Measurements from ENCODE around the gene COCH. TPM values are rescaled to one million over a fixed set of nuclear protein-coding genes. Genes with fewer than 3 reads are reported as not detected.
"Not testable (repeated sequence)": the region's sequence is repeated elsewhere in the genome, so short reads cannot be mapped to it uniquely, and the experiment has no call there.

COCH gene
- total RNA-seq, 1 experiment from 2014 or later = 28.2 TPM

GRCh38 chr14:30874999-30875787, 834 bp downstream of the COCH start:
- no peak for DNase-seq (ENCODE audit: extremely low read depth, low read depth)

- DNase-seq (ENCODE audit: extremely low read depth, low read depth) = no peak
These were observed 1.4 kb downstream of the COCH start for GRCh38 chr14:30875788-30876053.

- DNase-seq (ENCODE audit: extremely low read depth, low read depth) = no peak
These were observed 2.3 kb downstream of the COCH start for GRCh38 chr14:30876692-30877091.

DNA sequence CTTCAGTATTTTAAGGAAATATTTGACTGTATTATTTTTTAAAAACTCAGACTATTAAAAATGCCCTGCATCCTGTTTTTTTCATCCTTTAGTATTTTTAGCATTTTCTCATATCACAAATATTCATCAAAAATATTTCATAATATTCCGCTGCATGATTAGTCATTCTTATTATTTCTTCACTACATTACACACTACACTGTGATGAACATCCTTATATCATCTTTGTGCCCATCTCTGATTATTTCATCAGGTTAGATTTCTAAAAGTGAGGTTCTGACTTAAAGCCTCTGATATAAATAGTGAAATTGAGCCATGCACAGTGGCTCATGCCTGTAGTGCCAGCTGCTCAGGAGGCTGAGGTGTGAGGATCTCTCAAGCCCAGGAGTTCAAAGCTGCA, 8.1 kb downstream of the COCH start:
- no peak for DNase-seq (ENCODE audit: extremely low read depth, low read depth)

GRCh38 chr14:30883508-30884294, 9.3 kb downstream of the COCH start:
- DNase-seq (ENCODE audit: extremely low read depth, low read depth) = no peak

DNA sequence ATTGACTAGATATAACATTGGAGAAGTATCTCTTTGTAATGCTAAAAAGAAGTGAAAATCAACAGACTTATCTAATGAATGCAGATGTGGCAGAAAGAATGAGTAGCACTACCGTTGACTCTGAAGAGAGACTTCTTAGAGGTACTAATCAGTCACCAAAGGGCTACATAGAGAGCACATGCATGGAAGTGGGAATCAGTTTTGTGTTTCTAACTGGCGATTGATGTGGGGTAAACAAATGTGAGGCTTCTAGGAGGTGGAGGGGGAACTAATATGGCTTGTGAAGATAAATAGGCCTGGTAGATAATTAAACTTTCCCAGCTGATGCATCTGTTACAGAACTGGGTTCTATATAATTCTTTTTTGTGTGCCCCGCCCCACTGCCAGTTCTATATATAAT, 10.5 kb downstream of the COCH start:
- DNase-seq (ENCODE audit: extremely low read depth, low read depth) = no peak

DNA sequence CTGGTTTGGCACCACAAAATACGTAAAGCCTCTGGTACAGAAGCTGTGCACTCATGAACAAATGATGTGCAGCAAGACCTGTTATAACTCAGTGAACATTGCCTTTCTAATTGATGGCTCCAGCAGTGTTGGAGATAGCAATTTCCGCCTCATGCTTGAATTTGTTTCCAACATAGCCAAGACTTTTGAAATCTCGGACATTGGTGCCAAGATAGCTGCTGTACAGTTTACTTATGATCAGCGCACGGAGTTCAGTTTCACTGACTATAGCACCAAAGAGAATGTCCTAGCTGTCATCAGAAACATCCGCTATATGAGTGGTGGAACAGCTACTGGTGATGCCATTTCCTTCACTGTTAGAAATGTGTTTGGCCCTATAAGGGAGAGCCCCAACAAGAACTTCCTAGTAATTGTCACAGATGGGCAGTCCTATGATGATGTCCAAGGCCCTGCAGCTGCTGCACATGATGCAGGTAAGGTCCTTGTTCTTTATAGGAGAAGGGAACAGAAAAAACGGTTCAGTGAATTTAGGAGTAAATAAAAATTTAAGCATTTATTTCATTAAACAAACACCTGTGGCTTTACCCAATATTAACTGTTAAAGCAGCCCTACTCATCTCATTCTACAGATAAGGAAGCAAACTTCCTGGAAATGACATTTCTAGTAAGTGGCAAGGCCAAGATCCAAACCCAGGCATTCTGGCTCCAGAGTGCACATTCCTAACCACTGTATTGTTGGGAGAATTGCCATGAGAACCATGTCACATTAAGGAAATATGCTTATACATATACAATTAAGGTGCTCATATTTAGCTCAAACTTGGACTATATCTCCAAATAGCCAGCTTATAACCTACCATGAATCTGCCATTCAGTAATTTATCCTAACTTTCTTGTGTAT, 11.7 kb downstream of the COCH start:
- DNase-seq (ENCODE audit: extremely low read depth, low read depth) = no peak

DNA sequence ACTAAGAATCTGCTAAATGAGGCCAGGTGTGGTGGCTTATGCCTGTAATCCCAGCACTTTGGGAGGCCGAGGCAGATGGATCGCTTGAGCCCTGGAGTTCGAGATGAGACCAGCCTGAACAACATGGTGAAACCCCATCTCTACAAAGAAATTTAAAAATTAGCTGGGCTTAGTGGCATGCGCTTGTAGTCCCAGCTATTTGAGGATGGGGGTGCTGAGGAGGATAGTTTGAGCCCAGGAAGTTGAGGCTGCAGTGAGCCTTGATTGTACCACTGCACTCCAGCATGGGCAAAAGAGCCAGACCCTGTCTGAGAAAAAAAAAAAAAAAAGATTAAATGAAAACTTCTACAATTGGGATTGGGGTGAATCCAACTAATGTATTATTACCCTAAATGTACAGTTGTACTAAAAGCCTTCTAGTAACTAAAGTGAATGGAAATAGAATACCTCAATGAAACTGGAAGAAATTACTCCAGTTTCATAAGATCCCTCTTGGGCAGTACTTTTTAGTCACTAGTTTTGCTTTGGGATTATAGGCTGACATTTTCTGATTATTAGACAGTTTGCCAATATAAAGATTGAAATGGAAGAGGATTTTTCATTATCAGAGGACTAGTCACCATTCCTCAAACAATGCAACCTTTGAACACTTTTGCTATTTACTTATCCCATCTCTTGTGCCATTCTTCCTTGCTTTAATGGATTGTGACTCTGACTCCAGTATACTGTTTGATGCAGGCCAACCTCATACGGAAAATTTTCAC, 14.3 kb downstream of the COCH start:
- no peak for DNase-seq (ENCODE audit: extremely low read depth, low read depth)

DNA sequence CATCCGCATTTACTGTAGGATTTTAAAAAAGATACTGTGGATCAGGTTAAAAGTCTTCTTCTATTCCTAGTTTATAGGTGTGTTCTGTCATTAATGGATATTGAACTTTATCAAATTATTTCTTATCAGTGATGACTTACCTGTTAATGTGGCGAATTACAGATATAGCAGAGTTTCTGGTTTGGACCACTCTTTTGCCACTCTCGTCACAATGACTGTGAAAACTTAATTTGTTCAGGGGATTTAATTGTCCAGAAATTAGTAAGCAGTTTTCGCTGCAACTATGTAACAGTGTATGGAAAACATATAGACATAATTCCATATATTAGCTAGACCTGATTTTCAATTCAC, 14.9 kb downstream of the COCH start:
- no peak for DNase-seq (ENCODE audit: extremely low read depth, low read depth)

- DNase-seq (ENCODE audit: extremely low read depth, low read depth) = no peak
These were observed 19.5 kb downstream of the COCH start for GRCh38 chr14:30893819-30894218.

GRCh38 chr14:30894923-30895515, 20.7 kb downstream of the COCH start:
- DNase-seq (ENCODE audit: extremely low read depth, low read depth) = no peak

DNA sequence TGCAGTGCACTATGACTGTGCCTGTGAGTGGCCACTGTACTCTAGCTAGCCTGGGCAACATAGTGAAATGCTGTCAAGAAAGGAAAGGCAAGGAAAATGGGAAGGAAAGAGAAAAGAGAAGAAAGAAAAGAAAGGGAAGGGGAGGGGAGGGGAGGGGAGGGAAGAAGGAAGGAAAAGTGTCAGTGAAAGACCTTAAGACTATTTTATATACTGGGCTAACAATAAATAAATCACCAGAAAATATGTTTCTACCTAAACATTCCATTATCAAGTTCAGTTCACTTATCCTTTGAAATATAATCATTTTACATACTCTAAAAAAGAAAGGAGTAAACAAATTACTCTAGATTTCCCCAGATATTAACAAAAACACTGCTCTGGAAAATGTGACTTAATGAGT, 22.1 kb downstream of the COCH start:
- no peak for DNase-seq (ENCODE audit: extremely low read depth, low read depth)

GRCh38 chr14:30897121-30897520, 22.8 kb downstream of the COCH start:
- not testable (repeated sequence) for DNase-seq (ENCODE audit: extremely low read depth, low read depth)

GRCh38 chr14:30903285-30904124, 29.1 kb downstream of the COCH start:
- DNase-seq (ENCODE audit: extremely low read depth, low read depth) = no peak

GRCh38 chr14:30906752-30907658, 32.6 kb downstream of the COCH start:
- DNase-seq (ENCODE audit: extremely low read depth, low read depth) = peak; percentile 17

- DNase-seq (ENCODE audit: extremely low read depth, low read depth) = no peak
These were observed 33.3 kb downstream of the COCH start for GRCh38 chr14:30907659-30908057.

- DNase-seq (ENCODE audit: extremely low read depth, low read depth) = no peak
These were observed 34.5 kb downstream of the COCH start for GRCh38 chr14:30908826-30909225.

- DNase-seq (ENCODE audit: extremely low read depth, low read depth) = no peak
These were observed 40.5 kb downstream of the COCH start for GRCh38 chr14:30914812-30915211.

All from NCI-H460 (cell line).